ENCODE measurements around the gene FZD10. TPM values are rescaled to one million over a fixed set of nuclear protein-coding genes. Genes with fewer than 3 reads are reported as not detected.

FZD10 gene
- polyA plus RNA-seq, 12 donors: 4.2 to 27.4 (median 16.7) TPM; not detected in 1

DNA sequence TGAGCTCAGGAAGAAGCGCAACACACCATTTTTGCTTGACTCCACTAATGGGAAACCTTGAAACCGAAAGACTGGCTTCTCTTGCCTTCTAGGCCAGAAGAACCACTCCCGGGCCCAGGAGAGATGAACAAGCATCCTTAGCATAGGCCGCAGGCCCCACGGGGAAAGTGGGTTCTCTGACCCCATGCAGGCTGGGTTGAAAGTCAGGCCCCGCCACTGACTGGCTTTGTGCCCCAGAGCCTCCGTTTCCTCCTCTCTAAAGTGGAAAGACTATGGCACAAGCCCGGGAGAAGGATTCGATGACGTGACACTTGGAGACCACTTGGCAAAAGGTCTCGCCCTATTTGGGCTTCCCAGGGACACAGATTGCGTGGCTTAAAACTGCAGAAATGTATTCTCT, 9.9 kb upstream of the FZD10 start:
- no peak for DNase-seq

DNA sequence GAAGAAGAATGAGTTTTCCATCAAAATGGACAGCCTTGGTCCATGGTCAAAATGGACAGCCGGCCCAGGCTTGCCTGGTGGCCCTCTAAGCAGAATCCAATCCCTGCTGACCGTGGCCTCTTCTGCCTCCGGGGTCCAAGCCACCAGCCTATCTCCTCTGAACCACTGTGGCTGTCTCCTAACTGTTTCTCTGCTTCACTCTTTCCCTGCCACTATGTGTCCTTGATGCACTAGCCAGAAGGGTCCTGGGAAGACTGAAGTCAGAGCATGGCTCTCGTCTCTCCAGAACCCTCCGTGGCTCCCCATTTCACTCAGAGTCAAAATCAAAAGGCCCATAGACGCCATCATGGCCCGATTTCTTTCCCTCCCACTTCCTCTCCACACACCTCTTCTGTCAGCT, 8.5 kb upstream of the FZD10 start:
- no peak for DNase-seq

DNA sequence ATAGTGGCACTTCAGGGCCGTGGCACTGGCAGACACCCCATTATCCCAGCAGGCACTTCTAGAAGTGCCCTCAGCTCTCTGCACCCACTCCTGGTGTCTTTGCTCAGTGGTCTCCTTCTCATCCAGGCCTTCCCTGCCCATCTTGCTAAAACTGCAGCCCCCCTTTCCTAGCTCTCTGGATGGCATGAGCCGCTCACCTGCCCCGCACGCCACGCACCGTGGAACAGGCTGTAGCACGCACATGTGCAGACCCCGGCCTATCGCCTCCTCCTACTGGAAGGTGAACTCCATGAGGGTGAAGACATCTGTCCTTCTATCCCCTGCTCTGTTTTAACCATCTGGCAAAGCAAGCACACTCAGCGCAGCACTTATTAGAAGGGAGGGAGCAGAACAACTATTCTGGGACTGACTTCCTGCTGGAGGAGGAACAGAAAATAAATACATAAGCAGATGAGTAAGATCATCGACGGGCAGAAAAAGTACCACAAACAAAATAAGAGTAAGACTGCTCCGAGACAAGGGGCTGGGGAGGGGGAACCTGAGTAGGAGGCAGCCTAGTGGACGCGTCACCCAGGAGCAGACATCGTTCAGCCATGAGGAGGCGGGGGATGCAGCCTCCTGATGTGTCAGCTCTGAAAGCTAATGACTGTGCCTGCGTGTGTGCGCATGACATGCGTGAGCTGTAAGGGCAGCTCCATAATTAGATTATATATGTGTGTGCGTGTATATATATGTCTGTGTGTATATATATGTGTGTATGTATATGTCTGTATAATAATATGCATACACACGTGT, 7.8 kb upstream of the FZD10 start:
- no peak for DNase-seq

GRCh38 chr12:130155416-130156073, 6.7 kb upstream of the FZD10 start:
- DNase-seq: no peak

DNA sequence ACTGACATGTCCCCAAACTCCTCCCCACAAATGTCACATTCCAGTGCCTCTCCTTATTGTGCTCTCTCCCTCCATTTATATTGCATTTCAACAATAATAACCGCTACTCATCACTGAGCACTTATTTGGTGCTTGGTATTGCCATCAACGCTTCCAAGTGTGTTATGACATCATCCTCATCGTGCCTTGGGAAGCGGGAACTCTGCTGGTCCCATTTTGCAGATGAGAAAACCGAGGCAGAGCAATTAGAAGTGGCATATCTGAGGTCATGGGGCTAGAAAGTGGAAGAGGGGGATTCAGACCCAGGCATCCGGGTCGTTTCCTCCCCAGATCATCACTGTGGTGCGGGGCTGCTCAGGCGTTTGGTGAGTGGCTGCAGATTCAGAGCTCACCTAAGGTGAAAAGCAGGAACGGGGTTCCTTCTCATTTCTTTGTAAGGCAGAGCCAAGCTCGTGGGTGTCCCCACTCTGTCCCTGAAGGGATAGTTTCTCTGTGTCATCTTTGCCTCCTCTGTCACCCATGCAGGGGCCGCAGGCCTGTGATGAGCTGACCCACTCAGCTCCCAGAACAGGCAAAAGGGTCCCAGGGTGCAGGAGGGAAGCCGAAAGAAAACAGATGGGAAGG, 5.5 kb upstream of the FZD10 start:
- no peak for DNase-seq

DNA sequence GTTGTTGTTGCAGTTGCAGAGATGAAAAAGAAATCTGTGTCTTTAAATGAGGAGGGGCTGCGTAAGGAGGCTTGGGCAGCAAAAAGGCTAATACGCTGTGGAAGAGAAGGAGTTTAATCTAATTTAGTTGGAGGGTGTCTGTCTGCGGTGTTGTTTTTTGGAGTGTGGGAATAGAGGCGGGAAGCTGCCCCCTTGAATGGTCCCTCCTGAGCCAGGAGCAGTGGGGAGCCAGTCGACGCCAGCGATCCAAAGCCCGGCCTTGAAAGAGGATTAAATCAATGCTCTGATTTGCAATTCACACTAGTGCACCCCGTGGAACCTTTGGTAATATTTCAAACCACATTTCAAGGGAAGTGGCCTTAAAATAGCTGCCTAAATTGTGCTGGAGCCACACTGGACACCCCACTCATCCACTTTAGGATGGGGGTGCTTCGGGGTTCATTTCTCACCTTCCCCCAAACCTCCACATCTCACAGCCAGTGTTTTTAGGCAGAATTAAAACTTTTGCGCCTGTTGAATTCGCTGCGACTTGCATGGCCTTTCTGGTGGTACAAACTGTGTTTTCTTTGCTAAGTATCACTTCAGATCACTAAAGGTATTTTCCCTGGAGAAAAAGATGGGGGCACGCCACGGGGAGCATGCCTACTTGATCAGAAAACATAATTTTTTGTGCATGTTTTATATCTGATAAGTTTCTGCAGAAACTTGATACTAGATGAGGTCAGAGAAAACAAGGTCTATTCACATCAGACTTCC, 4.1 kb upstream of the FZD10 start:
- DNase-seq: no peak

DNA sequence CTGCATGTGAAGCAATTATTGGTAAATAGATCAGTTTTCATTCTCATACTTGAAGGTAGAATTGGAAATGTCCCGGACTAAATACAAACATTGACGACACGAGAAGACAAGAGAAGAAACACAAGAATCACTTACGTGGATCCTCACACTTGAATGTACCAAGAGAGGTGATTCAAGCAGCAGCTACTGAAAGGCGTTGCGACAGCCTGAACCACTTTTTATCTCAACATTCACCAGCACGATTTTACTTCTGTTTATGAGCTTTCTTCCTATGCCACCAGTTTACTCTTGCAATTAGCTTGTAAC, 3.6 kb upstream of the FZD10 start:
- DNase-seq: no peak

GRCh38 chr12:130160306-130160705, 2.0 kb upstream of the FZD10 start:
- DNase-seq: no peak

DNA sequence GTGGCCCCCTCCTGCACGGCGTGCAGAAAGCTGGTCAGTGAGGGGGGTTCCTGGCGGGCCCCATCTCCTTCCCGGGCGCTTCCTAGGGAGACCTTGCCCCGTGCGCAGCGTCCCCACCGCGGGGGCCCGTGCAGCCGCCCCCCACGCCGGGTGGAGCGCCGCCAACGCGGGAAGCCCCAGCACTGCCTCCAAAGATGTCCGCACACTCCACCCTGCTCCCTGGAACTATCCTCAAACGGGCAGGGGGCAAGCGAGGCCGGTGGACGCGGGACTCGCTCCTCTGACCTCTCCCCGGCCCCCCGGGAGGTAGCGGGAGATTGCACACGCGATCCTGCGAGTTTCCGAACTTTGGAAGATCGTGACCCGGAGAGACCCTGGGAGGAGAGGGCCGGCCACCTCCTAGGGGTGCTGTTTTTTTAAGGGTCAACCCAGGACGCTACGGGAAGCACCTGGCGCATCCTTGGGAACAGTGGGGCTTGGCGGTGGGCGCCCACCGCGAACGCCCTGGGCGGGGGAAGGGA, 1.5 kb upstream of the FZD10 start:
- no peak for DNase-seq

- no peak for DNase-seq
Observed at GRCh38 chr12:130161261-130162243, 712 bp upstream of the FZD10 start.

DNA sequence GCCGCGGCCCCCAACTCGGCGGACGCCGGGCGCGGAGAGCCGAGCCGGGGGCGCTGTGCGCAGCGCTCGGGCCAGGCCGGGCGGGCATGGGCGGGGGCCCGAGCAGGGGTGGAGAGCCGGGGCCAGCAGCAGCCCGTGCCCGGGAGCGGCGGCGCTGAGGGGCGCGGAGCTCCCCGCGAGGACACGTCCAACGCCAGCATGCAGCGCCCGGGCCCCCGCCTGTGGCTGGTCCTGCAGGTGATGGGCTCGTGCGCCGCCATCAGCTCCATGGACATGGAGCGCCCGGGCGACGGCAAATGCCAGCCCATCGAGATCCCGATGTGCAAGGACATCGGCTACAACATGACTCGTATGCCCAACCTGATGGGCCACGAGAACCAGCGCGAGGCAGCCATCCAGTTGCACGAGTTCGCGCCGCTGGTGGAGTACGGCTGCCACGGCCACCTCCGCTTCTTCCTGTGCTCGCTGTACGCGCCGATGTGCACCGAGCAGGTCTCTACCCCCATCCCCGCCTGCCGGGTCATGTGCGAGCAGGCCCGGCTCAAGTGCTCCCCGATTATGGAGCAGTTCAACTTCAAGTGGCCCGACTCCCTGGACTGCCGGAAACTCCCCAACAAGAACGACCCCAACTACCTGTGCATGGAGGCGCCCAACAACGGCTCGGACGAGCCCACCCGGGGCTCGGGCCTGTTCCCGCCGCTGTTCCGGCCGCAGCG, 639 bp downstream of the FZD10 start:
- DNase-seq: no peak

DNA sequence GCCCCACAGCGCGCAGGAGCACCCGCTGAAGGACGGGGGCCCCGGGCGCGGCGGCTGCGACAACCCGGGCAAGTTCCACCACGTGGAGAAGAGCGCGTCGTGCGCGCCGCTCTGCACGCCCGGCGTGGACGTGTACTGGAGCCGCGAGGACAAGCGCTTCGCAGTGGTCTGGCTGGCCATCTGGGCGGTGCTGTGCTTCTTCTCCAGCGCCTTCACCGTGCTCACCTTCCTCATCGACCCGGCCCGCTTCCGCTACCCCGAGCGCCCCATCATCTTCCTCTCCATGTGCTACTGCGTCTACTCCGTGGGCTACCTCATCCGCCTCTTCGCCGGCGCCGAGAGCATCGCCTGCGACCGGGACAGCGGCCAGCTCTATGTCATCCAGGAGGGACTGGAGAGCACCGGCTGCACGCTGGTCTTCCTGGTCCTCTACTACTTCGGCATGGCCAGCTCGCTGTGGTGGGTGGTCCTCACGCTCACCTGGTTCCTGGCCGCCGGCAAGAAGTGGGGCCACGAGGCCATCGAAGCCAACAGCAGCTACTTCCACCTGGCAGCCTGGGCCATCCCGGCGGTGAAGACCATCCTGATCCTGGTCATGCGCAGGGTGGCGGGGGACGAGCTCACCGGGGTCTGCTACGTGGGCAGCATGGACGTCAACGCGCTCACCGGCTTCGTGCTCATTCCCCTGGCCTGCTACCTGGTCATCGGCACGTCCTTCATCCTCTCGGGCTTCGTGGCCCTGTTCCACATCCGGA, 1.4 kb downstream of the FZD10 start:
- no peak for DNase-seq

DNA sequence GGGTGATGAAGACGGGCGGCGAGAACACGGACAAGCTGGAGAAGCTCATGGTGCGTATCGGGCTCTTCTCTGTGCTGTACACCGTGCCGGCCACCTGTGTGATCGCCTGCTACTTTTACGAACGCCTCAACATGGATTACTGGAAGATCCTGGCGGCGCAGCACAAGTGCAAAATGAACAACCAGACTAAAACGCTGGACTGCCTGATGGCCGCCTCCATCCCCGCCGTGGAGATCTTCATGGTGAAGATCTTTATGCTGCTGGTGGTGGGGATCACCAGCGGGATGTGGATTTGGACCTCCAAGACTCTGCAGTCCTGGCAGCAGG, 1.9 kb downstream of the FZD10 start:
- DNase-seq: no peak

GRCh38 chr12:130164936-130165335, 2.7 kb downstream of the FZD10 start:
- DNase-seq: no peak

DNA sequence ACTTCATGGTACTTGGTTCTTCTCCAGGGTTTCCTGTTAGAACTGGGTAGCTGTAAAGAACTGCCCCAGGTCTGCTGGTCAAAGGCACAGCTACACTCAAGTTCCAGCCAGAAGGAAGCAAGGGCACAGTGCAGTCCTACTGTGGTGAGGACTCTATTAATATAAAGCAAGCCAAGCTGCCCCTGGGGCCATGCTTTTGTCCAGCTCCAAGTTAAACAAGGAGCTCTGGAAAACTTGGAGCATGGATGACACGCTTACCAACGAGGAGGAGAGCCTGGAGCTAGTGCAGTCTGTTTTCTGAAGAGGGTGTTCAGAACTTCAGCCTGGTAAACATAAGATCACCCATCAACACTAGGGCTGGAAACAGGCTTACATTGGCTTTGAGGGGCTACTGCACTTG, 4.0 kb downstream of the FZD10 start:
- no peak for DNase-seq

DNA sequence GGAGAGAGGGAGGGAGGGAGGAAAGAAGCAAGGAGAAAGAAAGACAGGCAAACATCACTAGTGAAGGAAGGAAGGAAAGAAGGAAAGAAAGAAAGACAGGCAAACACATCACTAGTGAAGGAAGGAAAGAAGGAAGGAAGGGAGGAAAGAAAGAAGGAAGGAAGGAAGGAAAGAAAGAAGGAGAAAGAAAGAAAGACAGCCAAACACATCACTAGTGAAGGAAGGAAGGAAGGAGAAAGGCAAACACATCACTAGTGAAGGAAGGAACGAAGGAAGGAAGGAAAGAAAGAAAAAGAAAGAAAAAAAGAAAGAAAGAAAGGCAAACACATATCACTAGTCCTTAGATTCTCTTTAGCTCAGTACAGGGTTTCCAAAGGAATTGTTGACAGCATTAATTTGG, 5.3 kb downstream of the FZD10 start:
- no peak for DNase-seq

DNA sequence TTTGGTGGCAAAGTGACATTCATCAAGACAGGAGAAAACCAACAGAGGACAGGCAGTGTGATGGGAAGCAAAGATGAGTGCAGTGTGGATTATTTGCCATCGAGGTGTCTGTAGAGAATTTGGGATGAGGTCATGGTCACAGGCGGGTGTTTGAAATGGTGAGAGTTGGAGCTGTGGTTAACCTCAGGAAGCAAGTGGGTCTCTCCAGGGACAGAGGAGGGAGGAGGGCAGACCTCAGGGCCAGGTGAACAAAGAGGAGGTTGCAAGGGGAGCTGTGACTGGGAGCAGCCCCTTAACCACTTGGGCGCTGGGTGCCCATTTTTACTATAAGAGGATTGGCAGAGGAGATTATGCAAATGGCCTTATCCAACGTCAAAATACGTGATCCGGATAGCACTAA, 7.0 kb downstream of the FZD10 start:
- DNase-seq: no peak

GRCh38 chr12:130169924-130170323, 7.7 kb downstream of the FZD10 start:
- DNase-seq: no peak

DNA sequence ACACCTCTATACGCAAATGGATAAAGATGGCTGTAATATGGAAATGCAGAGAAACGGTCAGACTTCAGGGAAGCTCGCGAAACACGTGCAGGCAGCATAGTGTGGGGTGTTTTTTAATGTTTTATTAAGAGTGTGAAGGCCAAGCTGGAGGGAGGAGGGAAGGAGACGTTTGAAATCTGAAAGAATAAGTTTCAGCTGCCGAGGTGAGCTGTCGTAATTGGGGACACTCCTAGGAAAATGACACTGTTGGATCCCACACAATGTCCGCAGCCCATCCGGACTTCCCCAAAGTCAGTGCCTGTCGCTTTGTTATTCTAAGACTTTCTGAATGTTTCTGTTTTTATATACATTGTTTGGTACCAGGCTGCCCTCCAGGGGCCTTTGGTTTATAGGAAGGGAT, 8.3 kb downstream of the FZD10 start:
- no peak for DNase-seq
